Activated CD8-positive, alpha-beta T cell treated with anti-CD3 and anti-CD28 coated beads, Interleukin-2, amount 10 ng/mL, durations not matched to agents 7 days and 5 days (primary cell): Measurements from ENCODE around the gene PRDM2. TPM values are rescaled to one million over a fixed set of nuclear protein-coding genes. Genes with fewer than 3 reads are reported as not detected.

Experiments used
- ATAC-seq: fragments of 150-1000 bp; cut with Tn5 transposase; one replicate; pipeline ENCODE4 v1.10.0; 2021; ENCODE audit warnings: moderate library complexity
- CTCF ChIA-PET: fragments of 350-600 bp; sonication (Branson Sonifier 250); formaldehyde crosslinking; loops from one replicate; lab custom pipeline; 2021; ENCODE audit warnings: antibody characterized with exemption; lab: Charles Lee
- POLR2A ChIA-PET: fragments of 350-600 bp; sonication (Branson Sonifier 250); formaldehyde crosslinking; loops from one replicate; lab custom pipeline; 2021; ENCODE audit warnings: antibody characterized with exemption; lab: Charles Lee
- DNase-seq: peaks from one replicate; pipeline ENCODE4 v3.0.0-alpha.2; 2020
- H3K27ac Mint-ChIP-seq: one replicate; pipeline ENCODE4 v1.8.0; 2021; ENCODE audit warnings: mild to moderate bottlenecking, mixed read lengths
- H3K27me3 Mint-ChIP-seq: one replicate; pipeline ENCODE4 v1.8.0; 2021; ENCODE audit warnings: low read depth, mixed read lengths
- H3K36me3 Mint-ChIP-seq: one replicate; pipeline ENCODE4 v1.8.0; 2021; ENCODE audit warnings: low read depth, mixed read lengths
- H3K4me1 Mint-ChIP-seq: one replicate; pipeline ENCODE4 v1.8.0; 2021; ENCODE audit warnings: low read depth, mixed read lengths
- H3K4me3 Mint-ChIP-seq: one replicate; pipeline ENCODE4 v1.8.0; 2021; ENCODE audit warnings: mild to moderate bottlenecking, mixed read lengths
- H3K9me3 Mint-ChIP-seq: one replicate; pipeline ENCODE4 v1.8.0; 2022; ENCODE audit warnings: mixed read lengths; ENCODE audit not compliant: insufficient read depth
- total RNA-seq, 2 experiments: library from RNA; stranded (reverse); gene quantifications; one replicate each; pipeline ENCODE4 v1.2.3, GENCODE V29; 2021

Gene PRDM2
- total RNA-seq, 2 experiments from 2014 or later = 49.3 to 50.4 TPM

DNA sequence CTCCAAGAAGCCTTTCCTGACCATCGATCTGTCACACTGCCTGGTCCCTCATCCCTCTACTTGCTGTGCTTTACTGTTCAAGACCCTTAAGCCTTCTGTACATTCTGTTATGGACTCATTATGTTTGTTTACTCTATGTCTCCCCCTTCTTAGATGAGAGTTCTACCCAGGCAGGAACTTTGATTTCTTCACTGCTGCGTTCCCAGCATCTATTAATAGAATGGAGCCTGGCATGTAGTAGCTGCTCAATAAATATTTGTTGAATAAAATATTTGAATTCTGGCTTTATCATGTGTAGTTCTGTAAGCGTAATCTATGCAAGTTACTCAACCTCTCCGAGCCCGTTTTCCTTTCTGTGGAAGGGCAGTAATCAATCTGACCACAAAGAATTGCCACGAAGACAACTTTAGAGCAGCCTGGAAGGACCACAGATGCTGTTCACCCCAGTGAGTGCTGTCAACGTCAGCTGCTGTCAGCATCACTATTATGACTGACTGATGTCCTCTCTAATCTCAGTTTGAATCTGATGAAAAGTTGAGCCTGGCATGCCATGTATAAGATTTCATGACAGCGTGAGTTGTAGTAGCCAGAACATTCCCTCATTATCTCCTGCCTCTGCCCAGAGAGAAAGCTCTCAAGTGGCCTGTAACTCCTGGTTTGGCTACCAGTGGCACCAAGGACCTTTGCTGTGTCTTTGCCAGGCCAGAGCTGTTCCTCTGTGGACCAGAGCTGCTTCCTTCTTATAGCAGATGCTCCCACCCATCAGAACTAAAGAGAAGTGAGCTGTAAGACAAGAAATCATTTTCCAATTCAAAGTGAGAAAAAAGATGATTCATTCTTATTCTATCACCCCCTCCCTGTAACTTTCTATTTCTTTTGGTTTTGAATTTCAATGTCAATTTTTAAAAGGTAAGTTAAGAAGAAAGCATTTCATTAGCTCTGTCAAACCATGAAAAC, 94.5 kb downstream of the PRDM2 start:
- H3K27ac Mint-ChIP-seq = no peak overlapping the region
- ChIA-PET CTCF (interaction anchor here (0.7 kb wide), 1 partner anchor 127 kb away, joined by 3 read pairs; no protein-coding TSS in a partner anchor), POLR2A (interaction anchor here (0.6 to 1.1 kb wide), 2 partner anchors 24 to 48 kb away, joined by 3 read pairs; no protein-coding TSS in a partner anchor)
- H3K4me3 Mint-ChIP-seq = no peak overlapping the region
- ATAC-seq = no peak
- H3K27me3 Mint-ChIP-seq = no peaks in the 10 kb centered on the region
- no peak for DNase-seq
- no peaks in the 10 kb centered on the region for H3K9me3 Mint-ChIP-seq
- H3K36me3 Mint-ChIP-seq = peaks cover 33% of the 10 kb centered on the region
- peaks cover 25% of the 10 kb centered on the region for H3K4me1 Mint-ChIP-seq

DNA sequence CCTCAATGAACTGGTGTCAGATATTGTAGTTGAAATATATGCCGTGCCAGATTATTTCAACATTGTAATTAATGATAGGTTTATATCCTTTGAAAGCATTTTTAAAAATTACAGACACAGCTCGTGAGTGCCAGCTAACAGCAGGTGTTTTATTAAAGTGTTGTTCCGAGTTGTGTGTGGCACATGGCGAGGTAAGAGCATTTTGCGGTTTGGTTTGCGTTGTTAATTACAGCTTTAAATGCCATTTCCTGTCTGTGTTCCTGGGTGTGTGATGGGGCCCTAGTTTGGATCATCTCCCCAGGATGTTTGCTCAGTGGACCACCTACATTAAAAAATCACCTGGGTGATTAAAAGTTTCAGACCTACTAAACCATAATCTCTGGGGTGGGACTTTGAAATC, 97.4 kb downstream of the PRDM2 start:
- no peak for DNase-seq
- Mint-ChIP-seq H3K27me3 (no peaks in the 10 kb centered on the region), H3K4me3 (no peak overlapping the region), H3K36me3 (peaks cover 25% of the 10 kb centered on the region), H3K4me1 (peaks cover 12% of the 10 kb centered on the region), H3K9me3 (no peaks in the 10 kb centered on the region), H3K27ac (no peak overlapping the region)
- ATAC-seq = no peak
- CTCF ChIA-PET = interaction anchor here (1.6 kb wide), 1 partner anchor 40 kb away, joined by 4 read pairs; no protein-coding TSS in a partner anchor
- POLR2A ChIA-PET = no interaction called here

DNA sequence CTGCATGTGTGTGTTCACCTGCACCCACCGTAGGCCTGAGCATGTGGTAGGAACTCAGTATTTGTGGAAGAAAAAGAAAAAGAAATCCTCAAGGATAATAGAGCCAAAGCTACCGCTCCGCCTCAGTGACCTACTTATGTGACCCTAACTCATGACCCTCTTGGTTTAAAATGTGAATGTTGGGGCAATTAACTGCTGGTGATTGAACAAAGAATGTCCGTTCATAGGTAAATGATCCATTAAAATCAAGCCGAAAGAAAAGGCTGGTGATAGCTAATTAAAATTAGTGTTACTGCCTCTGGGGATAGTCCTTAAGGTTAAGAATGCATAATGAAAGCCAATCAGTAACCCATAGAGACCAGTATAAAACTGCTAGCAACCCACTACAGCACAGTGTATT, 98.1 kb downstream of the PRDM2 start:
- Mint-ChIP-seq H3K4me1 (peaks cover 12% of the 10 kb centered on the region), H3K36me3 (peaks cover 21% of the 10 kb centered on the region), H3K9me3 (no peaks in the 10 kb centered on the region), H3K4me3 (no peak overlapping the region), H3K27me3 (no peaks in the 10 kb centered on the region), H3K27ac (no peak overlapping the region)
- CTCF ChIA-PET = no interaction called here
- ATAC-seq (no peak), DNase-seq (no peak)
- POLR2A ChIA-PET = no interaction called here

DNA sequence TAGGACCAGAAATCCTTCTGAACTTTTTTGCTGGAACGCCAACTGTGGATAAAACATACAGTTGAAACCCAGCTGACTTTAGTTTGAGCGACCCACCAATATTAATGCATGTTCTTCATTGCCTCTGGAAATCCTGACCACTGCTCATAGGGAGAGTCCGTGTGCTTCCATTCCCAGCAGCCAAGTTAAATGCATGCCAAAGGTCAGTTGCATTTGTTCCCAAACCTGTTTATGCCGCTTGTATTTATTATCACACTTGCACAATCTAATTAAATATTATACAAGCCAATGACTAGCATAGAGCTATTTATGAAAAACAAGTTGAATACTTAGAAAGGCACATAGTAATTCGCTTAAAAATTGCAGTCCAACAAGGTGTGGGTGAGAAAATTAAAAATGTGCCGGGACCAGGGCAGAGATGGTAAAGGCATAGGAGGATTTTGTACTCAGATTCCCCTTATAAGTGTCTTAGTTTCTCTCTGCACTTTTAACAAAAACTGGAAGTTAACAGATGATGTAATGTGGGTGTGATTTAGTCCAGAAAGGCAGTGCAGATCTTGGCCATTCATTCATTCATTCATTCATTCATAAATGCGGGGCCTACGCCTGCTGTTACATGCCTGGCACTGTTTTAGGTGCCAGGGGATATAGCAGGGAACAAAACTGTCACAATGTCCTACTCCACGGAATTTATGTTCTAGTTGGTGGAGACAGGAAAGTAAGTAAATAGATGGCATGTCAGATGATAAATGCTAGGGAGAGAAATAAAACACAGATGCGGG, 99.7 kb downstream of the PRDM2 start:
- DNase-seq (no peak), ATAC-seq (no peak)
- POLR2A ChIA-PET = interaction anchor here (0.7 kb wide), 1 partner anchor 1349 kb away, joined by 3 read pairs; no protein-coding TSS in a partner anchor
- Mint-ChIP-seq H3K36me3 (peaks cover 15% of the 10 kb centered on the region), H3K4me3 (no peak overlapping the region), H3K27ac (no peak overlapping the region), H3K27me3 (no peaks in the 10 kb centered on the region), H3K9me3 (no peaks in the 10 kb centered on the region), H3K4me1 (peaks cover 12% of the 10 kb centered on the region)
- CTCF ChIA-PET = no interaction called here

DNA sequence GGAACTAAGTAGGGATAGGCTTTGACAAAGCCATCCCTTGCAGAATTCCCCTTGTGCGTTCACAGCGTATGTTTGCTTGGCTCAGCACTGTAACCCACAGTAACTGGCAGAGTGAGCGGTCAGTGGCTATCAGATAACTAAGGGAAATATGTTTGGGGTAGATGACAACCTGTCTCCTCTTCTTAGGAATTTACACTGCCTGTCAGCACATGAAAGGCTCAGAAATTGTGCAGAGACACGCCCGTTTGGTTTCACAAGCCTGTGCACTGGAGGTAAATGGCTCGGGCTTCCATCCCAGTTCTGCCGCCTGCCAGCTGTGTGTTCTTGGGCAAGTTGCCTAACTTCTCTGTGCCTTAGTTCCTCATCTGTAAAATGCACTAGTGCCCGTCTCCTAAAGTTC, 101.2 kb downstream of the PRDM2 start:
- POLR2A ChIA-PET = no interaction called here
- no peak for DNase-seq

DNA sequence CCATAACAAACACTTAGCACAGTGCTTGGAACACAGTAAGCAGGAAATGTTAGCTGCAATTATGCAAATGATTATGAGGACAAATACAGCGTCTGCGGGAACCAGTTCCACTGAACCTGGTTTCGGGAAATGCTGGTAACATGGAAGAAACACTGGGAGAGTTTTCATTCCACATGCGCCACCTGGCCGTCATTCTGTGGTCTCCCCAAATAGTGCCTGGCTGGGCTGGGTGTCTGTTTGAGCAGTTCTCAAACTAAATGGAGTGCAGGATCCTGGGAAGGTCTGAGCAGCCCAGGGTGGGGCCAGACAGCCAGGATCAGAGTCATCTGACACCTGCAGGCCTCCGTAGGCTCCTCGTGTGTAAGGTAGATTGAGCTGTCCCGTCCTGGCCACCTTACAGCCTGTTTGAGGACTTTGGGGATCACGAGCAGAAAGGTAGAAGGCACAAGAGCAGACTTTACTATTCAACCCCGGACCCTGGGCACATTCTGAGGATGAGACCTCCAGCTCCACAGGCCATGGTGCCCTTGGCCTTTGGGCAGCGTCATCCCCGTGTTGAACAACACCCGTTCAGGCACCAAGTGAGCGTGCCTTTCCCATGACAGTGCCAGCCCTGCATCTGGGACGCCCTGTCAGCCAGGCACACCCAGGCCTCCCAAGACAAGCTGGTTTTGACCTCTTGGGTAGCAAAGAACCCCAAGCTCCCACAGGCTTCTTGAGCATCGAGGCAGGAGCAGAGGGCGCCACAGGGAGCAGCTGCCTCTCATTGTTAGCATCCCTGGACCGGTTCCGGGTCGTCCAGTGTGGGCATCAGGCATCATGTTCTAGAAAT, 101.9 kb downstream of the PRDM2 start:
- POLR2A ChIA-PET = no interaction called here
- H3K27ac Mint-ChIP-seq = peak overlapping the region; percentile 4

More for the DNA sequence above, 101.2 kb downstream of the PRDM2 start:
- CTCF ChIA-PET = no interaction called here
- H3K9me3 Mint-ChIP-seq = no peaks in the 10 kb centered on the region
- H3K4me3 Mint-ChIP-seq = no peak overlapping the region
- H3K4me1 Mint-ChIP-seq = peaks cover 9% of the 10 kb centered on the region
- peak overlapping the region; percentile 4 for H3K27ac Mint-ChIP-seq
- H3K27me3 Mint-ChIP-seq = no peaks in the 10 kb centered on the region
- peaks cover 4% of the 10 kb centered on the region for H3K36me3 Mint-ChIP-seq
- no peak for ATAC-seq

DNA sequence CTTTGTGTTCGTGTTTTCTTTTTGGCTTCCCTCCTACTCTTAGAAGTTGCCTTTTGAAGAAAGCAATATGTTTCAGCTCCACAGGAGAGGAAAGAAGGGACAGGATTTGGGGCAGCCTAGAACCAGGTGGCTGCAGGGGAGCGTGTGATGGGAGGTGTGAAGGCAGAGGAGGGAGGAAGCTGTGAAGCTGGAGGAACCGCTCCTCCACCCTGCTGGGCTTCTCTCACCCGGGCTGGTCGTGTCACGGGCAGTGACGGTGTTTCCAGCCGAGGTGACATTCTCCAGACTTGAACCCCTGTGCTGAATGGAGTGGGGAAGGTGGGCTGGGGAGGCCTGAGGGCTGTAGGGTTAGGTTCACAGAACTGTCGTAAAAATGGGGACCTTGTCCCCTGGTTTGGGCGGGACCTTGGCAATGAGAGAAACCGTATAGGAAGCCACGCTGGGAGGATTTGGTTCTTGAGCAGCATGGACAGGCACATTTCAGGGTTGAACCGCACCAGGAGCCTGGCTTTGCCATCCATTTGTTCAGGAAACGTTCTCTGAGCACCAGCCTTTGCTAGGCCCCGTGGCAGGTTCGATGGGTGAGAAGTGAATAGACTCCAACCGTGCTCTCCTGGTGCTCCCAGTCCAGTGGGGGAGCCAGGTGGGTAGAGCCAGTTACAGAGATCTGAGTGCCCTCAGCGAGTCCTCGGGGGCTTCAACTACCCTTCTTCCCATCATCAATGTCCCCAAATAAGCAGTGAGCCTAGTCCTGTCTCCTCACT, 103.0 kb downstream of the PRDM2 start:
- POLR2A ChIA-PET = no interaction called here
- no peak for ATAC-seq
- CTCF ChIA-PET = no interaction called here
- Mint-ChIP-seq H3K9me3 (no peaks in the 10 kb centered on the region), H3K4me1 (peaks cover 6% of the 10 kb centered on the region), H3K27me3 (no peaks in the 10 kb centered on the region), H3K27ac (no peak overlapping the region), H3K36me3 (peaks cover 3% of the 10 kb centered on the region), H3K4me3 (no peak overlapping the region)
- DNase-seq = no peak

More for the DNA sequence above, 101.9 kb downstream of the PRDM2 start:
- CTCF ChIA-PET = no interaction called here
- H3K9me3 Mint-ChIP-seq = no peaks in the 10 kb centered on the region
- ATAC-seq = no peak
- peaks cover 13% of the 10 kb centered on the region for H3K4me1 Mint-ChIP-seq
- DNase-seq = no peak
- H3K4me3 Mint-ChIP-seq = no peak overlapping the region
- no peaks in the 10 kb centered on the region for H3K27me3 Mint-ChIP-seq
- peaks cover 3% of the 10 kb centered on the region for H3K36me3 Mint-ChIP-seq

DNA sequence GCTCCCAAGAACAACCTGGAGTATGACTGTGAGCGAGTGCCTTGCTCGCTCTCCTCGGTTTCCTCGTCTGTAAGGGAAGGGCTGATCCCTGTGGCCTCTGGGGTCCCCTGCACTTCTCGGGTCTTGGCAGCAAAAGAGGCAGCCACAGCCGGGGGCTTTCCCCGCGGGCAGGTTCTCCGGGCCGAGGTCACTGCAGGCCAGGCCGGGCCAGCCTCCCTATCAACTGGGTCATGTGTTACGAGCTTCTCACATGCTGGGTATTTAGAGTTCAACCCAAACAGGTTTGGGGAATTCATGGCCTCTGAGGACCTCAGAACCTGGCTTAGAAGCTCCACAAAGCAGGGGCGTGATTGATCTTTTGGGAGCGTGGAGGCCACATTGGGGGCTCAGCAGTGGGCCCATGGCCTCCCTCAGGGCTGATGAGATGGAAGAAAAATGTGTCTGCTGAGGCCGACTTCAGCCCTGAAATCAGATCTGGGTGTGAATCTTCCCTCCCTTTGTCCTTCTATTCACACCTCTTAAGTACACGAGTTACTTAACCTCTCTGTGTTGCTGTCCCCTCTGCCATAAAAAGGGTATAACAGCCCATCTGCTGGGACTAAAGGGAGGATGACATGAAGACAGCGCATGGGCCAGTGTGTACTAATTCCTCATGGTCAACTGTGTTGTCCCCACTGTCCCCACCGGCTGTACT, 103.7 kb downstream of the PRDM2 start:
- Mint-ChIP-seq H3K27ac (no peak overlapping the region), H3K4me1 (peaks cover 9% of the 10 kb centered on the region), H3K9me3 (no peaks in the 10 kb centered on the region), H3K36me3 (peaks cover 4% of the 10 kb centered on the region), H3K27me3 (no peaks in the 10 kb centered on the region), H3K4me3 (no peak overlapping the region)
- no peak for DNase-seq
- CTCF ChIA-PET = no interaction called here
- no peak for ATAC-seq
- POLR2A ChIA-PET = no interaction called here

DNA sequence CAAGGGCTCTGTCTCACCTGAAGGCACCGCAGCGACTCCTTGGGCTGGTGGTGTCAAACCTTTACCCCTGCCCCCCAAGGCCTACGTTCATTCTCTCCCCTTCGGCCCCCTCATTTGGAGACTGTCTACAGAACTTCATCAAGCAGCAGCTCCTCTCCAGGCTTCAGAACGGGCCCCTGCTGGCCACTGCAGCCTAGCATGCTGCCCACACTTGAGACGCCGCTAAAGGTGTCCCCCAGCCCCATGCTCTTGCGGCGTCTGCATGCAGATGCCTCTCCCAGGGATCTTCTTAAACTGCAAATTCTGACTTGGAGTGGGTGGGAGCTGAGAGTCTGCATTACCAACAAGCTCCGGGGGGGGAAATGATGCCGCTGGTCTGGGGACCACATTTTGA, 104.2 kb downstream of the PRDM2 start:
- Mint-ChIP-seq H3K27ac (no peak overlapping the region), H3K4me1 (peaks cover 15% of the 10 kb centered on the region), H3K9me3 (no peaks in the 10 kb centered on the region), H3K36me3 (peaks cover 4% of the 10 kb centered on the region), H3K27me3 (no peaks in the 10 kb centered on the region), H3K4me3 (no peak overlapping the region)
- no peak for DNase-seq
- CTCF ChIA-PET = no interaction called here
- POLR2A ChIA-PET = no interaction called here
- ATAC-seq = no peak

DNA sequence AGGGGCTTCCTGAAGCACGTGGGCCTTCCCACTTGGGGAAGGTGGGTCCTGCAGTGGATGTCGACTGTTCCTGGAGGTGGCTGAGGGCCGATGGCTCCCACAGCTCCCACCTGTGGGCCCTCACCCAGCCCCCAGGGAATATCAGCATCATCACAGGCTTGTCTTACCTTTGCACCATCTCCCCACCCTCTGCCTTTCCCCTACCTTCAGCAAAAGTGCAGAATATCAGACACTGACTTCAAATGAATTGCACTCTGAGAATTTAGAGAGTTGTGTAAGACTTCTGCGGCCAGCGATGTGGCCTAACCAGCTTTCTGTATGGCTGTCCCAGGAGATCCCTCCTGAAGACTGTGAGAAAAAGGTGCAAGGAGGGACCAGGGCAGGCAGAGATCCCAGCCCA, 105.4 kb downstream of the PRDM2 start:
- ATAC-seq = no peak
- H3K27ac Mint-ChIP-seq = no peak overlapping the region
- no peaks in the 10 kb centered on the region for H3K27me3 Mint-ChIP-seq
- no peak for DNase-seq
- H3K4me3 Mint-ChIP-seq = no peak overlapping the region
- ChIA-PET POLR2A (interaction anchor here (0.6 kb wide), 1 partner anchor 1307 kb away, joined by 6 read pairs; no protein-coding TSS in a partner anchor), CTCF (interaction anchor here (1.1 kb wide), 1 partner anchor 9 kb away, joined by 3 read pairs; no protein-coding TSS in a partner anchor)
- H3K4me1 Mint-ChIP-seq = peaks cover 23% of the 10 kb centered on the region
- H3K9me3 Mint-ChIP-seq = no peaks in the 10 kb centered on the region
- peaks cover 4% of the 10 kb centered on the region for H3K36me3 Mint-ChIP-seq
